HG03571 (cell line): ENCODE measurements around the gene FAM8A1.
A peak's percentile ranks its signal among the peaks of the same experiment; 100 is the strongest.

Experiments
- ATAC-seq: cut with Tn5 transposase; IDR thresholded peaks from one replicate; pipeline ENCODE4 v1.9.1; 2021; ENCODE audit not compliant: unreplicated experiment

FAM8A1 gene

GRCh38 chr6:17600527-17601385 lies 654 bp downstream of the FAM8A1 start:
- ATAC-seq, result peak; percentile 45

DNA sequence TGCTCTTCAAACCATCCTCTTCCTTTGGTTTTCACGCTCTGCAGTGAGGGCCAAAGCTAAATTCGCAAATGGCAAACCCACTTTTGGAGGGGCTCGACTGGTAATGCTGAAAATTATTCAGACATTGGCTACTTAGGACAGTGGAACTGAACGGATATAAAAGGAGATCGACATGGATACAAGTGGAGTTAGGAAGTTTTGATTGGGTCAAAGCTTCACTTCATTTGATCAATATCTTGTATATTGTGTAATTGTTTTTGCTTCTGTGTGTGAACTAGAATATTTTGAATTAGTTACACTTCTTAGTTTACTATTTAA lies 1.2 kb downstream of the FAM8A1 start:
- ATAC-seq, result no peak

- ATAC-seq, result no peak
Observed at GRCh38 chr6:17602888-17603287, 2.8 kb downstream of the FAM8A1 start.

- no peak for ATAC-seq
Observed at GRCh38 chr6:17606606-17607005, 6.5 kb downstream of the FAM8A1 start.

DNA sequence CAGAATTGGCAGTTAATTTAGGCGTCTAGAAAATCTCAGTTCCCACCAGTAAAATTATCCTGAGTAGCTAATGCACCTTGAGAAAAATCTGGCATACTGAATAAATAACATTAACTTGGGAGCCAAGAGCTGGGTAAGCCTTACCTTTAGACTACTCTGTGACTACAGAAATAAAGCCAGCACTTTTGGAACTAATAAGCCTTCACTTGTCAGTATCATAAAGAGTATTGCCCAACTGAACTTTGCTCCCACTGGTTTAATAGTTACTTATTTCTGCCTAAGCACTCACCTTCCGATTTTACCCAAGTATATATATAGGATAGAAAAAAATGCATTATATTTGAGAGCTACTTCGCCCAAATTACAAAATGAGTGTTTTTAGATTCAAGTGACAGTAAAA lies 10.7 kb downstream of the FAM8A1 start:
- ATAC-seq, result no peak

DNA sequence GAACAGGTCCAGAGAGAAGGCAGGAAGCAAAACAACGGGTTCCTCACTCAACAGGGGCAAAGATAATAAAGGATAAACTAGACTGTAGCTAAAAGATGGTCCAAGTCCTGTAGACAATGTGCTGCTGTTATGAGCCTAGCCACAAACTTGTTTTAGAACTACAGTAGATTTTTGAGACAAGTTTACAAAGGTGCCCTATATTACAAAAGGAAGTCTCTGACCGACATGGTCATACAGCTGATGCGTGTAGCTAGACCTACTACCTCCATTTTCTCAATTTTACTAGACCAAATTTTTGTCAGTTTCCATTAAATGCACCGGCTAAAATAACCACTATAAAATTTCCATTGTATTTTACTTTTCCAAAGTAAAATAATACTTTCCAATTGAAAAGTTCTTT lies 11.9 kb downstream of the FAM8A1 start:
- no peak for ATAC-seq

DNA sequence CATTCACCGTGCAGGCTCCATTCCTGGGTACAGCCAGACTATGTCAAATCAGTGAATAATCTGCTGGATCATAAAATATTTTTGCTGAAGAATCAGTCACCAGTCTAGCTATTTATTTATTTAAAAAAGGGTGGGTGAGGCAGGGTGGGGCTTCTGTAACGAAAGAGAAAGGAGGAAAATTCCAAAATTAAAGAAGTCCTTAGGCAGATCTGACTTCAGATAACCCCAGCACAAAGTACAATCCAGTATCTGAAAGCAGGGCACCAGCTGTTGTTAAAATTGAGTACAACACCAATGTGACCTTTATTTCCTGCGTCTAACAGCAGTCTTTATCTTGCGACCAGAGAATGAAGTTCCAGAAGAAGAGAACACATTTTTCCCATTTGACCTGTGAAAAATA lies 15.7 kb downstream of the FAM8A1 start:
- no peak for ATAC-seq

DNA sequence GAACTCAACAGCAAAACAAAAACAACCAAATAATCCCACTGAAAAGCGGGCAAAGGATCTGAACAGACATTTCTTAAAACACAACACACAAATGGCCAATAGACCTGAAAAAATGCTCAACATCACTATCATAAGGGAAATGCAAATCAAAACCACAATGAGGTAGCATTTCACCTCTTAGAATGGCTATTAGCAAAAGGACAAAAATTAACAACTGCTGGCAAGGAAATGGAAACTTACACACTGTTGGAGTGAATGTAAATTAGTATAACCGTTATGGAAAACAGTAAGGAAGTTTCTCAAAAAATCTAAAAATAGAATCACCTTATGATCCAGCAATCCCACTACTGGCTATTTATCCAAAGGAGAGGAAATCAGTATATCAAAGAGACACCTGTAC lies 20.9 kb downstream of the FAM8A1 start:
- ATAC-seq, result peak; percentile 67

DNA sequence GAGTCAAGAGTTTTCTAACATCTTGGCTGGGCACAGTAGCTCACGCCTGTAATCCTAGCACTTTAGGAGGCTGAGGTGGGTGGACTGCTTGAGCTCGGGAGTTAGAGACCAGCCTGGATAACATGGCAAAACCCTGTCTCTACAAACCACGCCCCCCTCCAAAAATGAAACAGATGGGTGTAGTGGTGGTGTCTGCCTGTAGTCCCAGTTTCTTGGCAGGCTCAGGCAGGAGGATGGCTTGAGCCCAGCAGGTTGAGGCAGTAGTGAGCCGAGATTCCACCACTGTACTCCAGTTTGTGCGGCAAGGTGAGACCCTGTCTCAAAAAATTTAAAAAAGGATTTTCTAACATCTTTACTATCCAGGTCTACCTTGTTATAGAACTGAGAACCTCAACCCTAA lies 22.0 kb downstream of the FAM8A1 start:
- no peak for ATAC-seq

- no peak for ATAC-seq
Observed at GRCh38 chr6:17624396-17624795, 24.3 kb downstream of the FAM8A1 start.

GRCh38 chr6:17628873-17629272 lies 28.8 kb downstream of the FAM8A1 start:
- ATAC-seq, result no peak

DNA sequence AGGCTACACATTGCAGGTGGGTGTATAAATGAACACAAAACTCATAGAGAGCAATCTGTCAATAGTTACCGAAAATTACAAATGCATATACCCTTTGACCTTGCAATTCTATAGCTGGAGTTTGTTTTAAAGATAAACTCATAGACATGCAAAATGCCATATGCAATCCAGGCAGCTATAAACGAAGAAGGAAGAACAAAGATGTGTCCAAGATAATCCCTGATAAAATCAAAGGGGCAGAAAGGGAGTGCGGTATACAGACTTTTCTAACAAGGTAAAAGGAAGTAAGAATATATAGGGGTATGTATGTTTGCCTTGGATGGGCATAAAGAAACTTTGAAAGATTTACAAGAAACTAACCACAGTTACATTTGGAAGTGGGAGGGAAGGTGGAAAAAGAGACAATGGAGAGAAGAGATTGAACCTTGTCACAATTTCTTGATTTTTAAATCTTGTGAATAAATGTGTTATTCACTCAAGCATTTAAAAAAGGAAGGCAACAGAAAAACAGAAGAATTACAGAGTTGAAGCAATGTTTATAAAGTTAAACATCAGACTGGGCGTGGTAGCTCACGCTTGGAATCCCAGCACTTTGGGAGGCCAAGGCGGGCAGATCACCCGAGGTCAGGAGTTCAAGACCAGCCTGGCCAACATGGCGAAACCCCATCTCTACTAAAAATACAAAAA lies 29.9 kb downstream of the FAM8A1 start:
- ATAC-seq, result no peak

- ATAC-seq, result no peak
Observed at GRCh38 chr6:17630511-17631073, 30.5 kb downstream of the FAM8A1 start.

GRCh38 chr6:17632934-17633333 lies 32.8 kb downstream of the FAM8A1 start:
- ATAC-seq, result no peak

DNA sequence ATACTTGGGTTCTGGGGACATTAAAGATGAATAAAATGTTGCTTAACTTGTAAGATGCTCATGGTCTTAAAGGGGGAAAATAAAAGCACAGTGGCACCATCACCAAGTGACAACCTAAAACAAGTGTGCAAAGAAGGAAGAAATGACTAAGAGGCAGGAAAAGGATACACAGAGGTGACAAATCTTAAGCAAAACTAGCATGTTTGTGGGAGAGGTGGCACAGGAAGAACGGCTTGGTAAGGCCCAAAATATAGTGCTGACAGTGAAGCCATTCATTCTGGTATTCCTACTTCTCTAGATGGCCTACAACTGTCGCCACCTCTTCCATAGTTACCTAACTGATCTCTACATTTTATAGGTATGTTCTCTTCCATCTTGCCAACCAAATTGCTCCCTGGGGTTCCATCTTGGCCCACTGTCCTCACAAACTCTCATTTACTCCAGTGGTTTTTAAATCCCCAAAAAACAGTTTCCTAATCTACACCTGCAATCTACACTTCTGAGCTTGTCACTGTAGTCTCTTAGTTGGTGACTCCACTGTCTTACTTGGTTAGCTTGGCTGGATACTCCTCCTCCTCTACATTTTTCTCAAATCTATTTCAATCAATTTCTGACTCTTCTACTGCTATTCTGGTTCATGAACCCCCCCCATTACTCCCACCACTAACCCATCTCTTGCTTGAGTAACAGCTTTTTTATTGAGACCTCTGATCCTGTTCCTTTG lies 33.5 kb downstream of the FAM8A1 start:
- no peak for ATAC-seq

- no peak for ATAC-seq
Observed at GRCh38 chr6:17635568-17635967, 35.5 kb downstream of the FAM8A1 start.

- no peak for ATAC-seq
Observed at GRCh38 chr6:17638212-17638715, 38.2 kb downstream of the FAM8A1 start.

GRCh38 chr6:17640477-17640917 lies 40.4 kb downstream of the FAM8A1 start:
- ATAC-seq, result no peak

GRCh38 chr6:17648745-17649144 lies 48.6 kb downstream of the FAM8A1 start:
- no peak for ATAC-seq

DNA sequence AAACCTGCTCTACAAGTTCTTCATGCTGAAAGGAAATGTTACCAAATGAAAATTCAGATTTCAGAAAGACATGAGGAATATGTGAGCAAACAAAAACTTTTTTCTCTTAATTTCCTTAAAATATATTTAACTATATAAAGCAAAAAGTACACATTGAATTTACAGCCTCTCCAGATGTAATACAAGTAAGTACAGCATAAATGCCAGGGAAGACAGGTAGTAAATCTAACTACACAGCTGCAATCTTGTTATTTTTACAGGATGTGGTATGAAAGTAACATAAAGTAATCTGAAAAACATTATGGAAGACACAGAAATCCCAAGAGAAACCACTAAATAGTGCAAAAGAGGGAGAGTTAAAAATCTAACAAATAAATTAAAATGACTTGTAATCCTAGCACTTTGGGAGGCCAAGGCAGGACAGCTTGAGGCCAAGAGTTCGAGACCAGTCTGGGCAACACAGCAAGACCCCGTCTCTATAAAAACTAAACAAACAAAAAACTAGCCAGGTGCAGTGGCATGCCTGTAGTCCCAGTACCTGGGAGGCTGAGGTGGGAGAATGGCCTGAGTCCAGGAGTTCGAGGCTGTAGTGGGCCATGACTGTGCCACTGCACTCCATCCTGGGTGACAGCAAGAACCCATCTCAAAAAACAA lies 50.7 kb downstream of the FAM8A1 start:
- no peak for ATAC-seq
